ENCODE results near the gene COL4A2. TPM values are rescaled to one million over a fixed set of nuclear protein-coding genes. Genes with fewer than 3 reads are reported as not detected.

Gene COL4A2
- total RNA-seq, 1 donor from 2014 or later: not detected

- no peak overlapping the region for H3K27ac Mint-ChIP-seq
- H3K4me3 Mint-ChIP-seq: no peak overlapping the region
- POLR2A ChIA-PET: no interaction called here
- CTCF ChIA-PET: no interaction called here
- intact Hi-C loops (cut with micrococcal nuclease): no loop called here
- no peaks in the 10 kb centered on the region for H3K4me1 Mint-ChIP-seq
- no peak for TF ChIP-seq CTCF (IDR thresholded peaks at IDR 0.05)
- no peaks in the 10 kb centered on the region for H3K36me3 Mint-ChIP-seq (ENCODE audit: low read depth)
- H3K9me3 Mint-ChIP-seq: no peaks in the 10 kb centered on the region
- H3K27me3 Mint-ChIP-seq: no peaks in the 10 kb centered on the region
- no peak for ATAC-seq (ENCODE audit: low read depth)
- no peak for DNase-seq
These were observed 20.9 kb upstream of the COL4A2 start for GRCh38 chr13:110285991-110286832.

- Mint-ChIP-seq H3K9me3 (no peaks in the 10 kb centered on the region), H3K4me1 (no peaks in the 10 kb centered on the region), H3K27ac (no peak overlapping the region), H3K4me3 (no peak overlapping the region), H3K36me3 (ENCODE audit: low read depth) (no peaks in the 10 kb centered on the region), H3K27me3 (no peaks in the 10 kb centered on the region)
- DNase-seq (no peak), ATAC-seq (ENCODE audit: low read depth) (no peak)
- ChIA-PET POLR2A (no interaction called here), CTCF (no interaction called here)
- no peak for TF ChIP-seq CTCF (IDR thresholded peaks at IDR 0.05)
- intact Hi-C loops (cut with micrococcal nuclease): no loop called here
These were observed 20.0 kb upstream of the COL4A2 start for GRCh38 chr13:110286833-110287819.

GRCh38 chr13:110289174-110289573 lies 17.9 kb upstream of the COL4A2 start:
- Mint-ChIP-seq H3K9me3 (no peaks in the 10 kb centered on the region), H3K27ac (no peak overlapping the region), H3K27me3 (peaks cover 2% of the 10 kb centered on the region), H3K4me1 (no peaks in the 10 kb centered on the region), H3K36me3 (ENCODE audit: low read depth) (no peaks in the 10 kb centered on the region), H3K4me3 (no peak overlapping the region)
- DNase-seq: no peak
- ATAC-seq (ENCODE audit: low read depth): no peak
- CTCF ChIA-PET: no interaction called here
- intact Hi-C loops (cut with micrococcal nuclease): no loop called here
- POLR2A ChIA-PET: no interaction called here
- TF ChIP-seq CTCF (IDR thresholded peaks at IDR 0.05): no peak

GRCh38 chr13:110289661-110290060 lies 17.4 kb upstream of the COL4A2 start:
- Mint-ChIP-seq H3K4me1 (no peaks in the 10 kb centered on the region), H3K36me3 (ENCODE audit: low read depth) (no peaks in the 10 kb centered on the region), H3K27ac (no peak overlapping the region), H3K4me3 (no peak overlapping the region), H3K9me3 (no peaks in the 10 kb centered on the region), H3K27me3 (peaks cover 2% of the 10 kb centered on the region)
- ChIA-PET POLR2A (no interaction called here), CTCF (no interaction called here)
- ATAC-seq (ENCODE audit: low read depth) (no peak), DNase-seq (no peak)
- no peak for TF ChIP-seq CTCF (IDR thresholded peaks at IDR 0.05)
- intact Hi-C loops (cut with micrococcal nuclease): no loop called here

- Mint-ChIP-seq H3K27me3 (peaks cover 5% of the 10 kb centered on the region), H3K27ac (no peak overlapping the region), H3K4me1 (no peaks in the 10 kb centered on the region), H3K36me3 (ENCODE audit: low read depth) (no peaks in the 10 kb centered on the region), H3K4me3 (no peak overlapping the region), H3K9me3 (no peaks in the 10 kb centered on the region)
- ChIA-PET POLR2A (no interaction called here), CTCF (no interaction called here)
- intact Hi-C loops (cut with micrococcal nuclease): no loop called here
- DNase-seq (no peak), ATAC-seq (ENCODE audit: low read depth) (no peak)
- no peak for TF ChIP-seq CTCF (IDR thresholded peaks at IDR 0.05)
These were observed 16.9 kb upstream of the COL4A2 start for GRCh38 chr13:110290153-110290552.
